SKM-1 treated with dmso at 0.1 percent for 144 hours (cell line): ENCODE data around the gene STX8.
"Not testable (repeated sequence)": the region's sequence is repeated elsewhere in the genome, so short reads cannot be mapped to it uniquely, and the experiment has no call there.

Experiments
- DNase-seq: peaks from one replicate; lab custom pipeline; 2025; ENCODE audit not compliant: unreplicated experiment; lab: John Stamatoyannopoulos, UW

Gene STX8

DNA sequence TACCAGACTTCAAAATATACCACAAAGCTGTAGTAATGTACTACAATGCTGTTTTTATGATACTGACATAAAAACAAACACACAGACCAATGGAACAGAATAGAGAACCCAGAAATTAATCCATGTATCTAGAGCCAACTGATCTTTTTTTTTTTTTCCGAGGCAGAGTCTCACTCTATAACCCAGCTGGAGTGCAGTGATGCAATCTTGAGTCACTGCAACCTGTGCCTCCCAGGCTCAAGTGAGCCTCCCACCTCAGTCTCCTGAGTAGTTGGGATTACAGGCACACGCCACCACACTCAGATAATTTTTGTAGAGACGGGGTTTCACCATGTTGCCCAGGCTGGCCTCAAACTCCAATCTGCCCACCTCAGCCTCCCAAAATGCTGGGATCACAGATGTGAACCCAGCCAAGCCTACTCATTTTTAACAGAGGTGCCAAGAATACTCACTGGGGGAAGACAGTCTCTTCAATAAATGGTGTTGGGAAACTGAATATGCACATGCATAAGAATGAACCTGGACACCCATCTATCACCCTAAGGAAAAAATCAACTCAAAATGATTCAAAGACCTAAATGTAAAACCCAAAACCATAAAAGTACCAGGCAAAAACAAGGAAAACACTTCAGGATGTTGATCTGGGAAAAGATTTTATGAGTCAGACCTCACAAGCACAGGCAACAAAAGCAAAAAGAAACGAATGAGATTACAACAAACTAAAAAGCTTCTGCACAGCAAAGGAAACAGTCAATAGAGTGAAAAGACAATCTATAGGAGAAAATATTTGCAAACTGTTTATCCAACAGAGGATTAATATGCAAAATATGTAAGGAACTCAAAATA is 63.1 kb downstream of the STX8 start:
- DNase-seq, result no peak

DNA sequence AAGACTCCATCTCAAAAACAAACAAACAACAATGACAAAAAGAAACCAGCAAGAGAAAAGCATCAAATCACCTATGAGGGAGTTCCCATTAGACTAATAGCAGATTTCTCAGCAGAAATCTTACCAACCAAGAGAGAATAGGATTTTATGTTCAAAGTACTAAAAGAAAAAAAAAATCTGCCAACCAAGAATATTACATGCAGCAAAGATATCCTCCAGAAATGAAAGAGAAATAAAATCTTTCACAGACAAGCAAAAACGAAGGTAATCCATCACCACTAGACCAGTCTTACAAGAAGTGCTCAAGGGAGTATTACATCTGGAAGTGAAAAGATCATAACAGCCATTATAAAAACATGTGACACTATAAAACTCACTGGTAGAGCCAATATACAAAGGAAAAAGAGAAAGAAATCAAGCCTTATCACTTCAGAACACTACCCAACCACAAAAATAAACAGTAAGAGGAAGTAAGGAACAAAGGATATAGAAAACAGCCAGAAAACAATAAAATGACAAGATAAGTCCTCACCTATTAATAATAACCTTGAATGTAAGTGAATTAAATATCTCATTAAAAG is 66.3 kb downstream of the STX8 start:
- no peak for DNase-seq

DNA sequence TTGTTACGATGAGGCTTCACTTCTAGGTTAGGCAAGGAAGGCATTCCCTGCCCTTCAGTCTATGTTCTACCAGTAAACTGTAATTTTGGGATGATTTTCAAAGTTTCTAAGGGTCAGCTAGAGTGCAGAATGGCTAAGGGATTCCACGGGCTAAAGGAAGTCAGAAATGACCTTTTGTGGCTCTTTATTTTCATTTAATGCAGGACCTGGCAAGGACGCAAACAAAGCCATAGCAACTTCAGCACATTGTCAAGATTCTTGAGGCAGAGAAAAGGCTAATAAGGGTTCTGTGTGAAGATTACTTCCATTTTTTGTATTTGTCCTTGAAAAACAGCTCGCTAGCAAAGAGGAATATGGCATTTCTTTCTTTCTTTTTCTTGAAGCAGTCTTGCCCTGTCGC is 76.6 kb downstream of the STX8 start:
- DNase-seq, result no peak

DNA sequence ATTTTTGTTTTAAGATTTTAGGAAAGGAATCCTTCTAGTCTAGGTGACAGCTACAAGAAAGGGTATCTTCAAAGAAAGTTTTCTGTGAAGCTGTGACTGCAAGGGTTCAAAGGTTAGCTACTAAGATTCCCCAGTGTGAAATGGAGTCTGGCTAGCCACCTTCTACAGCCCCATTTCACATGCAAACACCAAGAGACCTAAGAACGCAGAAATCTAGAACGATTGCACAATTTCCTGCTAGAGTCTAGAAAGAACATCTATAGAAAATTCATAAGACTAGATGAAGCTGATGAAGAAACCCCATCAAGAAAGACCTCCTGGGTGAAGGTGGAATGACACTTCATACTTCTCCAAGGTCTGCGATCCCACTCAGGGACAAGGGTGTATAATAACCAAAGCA is 77.1 kb downstream of the STX8 start:
- no peak for DNase-seq

DNA sequence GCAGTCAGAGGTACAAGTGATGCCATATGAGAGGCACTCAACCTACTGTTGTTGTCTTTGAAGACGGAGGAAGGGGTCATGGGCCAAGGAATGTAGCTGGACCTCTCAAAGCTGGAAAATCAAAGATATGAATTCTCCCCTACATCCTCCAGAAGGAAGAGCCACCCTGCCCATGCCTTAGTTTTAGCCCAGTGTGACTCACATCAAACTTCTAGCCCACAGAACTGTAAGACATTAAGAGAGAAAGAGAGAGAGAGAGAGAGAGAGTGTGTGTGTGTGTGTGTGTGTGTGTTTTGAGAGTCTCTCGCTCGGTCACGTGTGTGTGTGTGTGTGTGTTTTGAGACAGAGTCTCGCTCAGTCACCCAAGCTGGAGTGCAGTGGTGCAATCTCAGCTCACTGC is 87.1 kb downstream of the STX8 start:
- DNase-seq, result no peak

DNA sequence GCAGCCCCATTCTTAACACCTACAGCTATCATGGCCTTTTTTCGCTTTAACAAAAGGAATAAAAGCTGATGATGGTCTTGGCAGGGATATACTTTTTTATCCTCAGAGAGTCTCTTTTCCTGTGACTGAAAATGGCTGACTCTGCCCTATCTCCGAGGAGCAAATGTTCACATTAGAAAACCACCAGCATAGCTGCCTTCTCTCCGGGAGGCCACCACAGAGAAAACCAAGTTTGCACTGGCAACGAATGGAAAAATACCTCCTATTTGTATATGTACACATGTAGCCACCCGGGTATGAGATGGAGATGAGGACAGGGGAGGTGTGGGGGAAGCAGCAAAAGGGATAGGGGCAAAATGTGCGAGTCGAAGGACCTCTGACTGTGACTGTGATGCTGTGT is 88.2 kb downstream of the STX8 start:
- DNase-seq, result no peak

DNA sequence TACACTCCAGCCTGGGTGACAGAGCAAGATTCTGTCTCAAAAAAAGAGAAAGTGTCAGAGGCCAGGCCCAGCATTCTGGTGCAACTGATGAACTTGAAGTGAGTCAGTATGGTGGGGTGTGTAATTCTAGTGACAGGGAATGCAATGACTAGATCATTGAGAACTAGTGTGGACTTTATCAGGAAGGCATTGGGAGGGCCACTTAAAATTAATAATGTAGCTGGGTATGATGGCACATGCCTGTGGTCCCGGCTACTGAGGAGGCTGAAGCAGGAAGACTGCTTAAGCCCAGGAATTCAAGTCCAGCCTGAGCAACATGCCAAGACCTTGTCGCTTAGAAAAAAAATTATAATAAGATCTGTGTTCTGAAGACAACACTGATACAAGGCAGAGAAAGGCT is 90.8 kb downstream of the STX8 start:
- no peak for DNase-seq

DNA sequence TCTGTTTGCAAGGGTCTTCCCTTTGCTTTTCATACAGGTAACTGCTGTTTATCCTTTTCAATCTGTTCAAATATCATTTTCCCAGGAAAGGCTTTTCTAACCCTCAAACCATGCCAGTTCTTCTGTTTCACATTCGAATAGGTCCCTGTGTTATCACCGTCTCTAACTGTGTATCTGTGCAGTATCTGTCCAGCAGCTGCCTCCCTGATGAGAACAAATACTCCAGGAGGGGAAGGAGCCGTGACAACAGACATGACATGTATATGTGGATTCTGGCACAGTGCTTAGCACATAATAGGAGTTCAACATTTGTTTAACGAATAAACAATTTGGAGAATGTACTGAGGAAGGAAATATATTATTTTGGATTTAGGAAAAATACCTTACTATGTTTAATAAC is 95.7 kb downstream of the STX8 start:
- DNase-seq, result no peak

DNA sequence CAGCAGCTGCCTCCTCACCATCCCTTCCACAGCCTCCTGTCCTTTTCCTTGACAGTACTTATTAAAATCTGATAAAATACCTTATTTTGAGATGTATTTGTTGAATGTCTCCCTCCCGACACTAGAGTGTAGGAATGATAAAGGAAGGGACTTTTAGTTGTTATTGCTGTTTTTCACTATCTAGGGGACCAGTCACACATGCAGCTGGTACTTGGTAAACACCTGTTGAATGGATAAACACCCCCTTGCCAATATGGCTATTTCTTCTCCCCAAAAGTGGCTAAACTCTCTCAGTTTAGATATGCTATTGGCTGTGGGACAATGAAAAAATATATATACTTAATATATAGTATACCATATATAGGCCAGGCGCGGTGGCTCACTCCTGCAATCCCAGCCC is 96.7 kb downstream of the STX8 start:
- DNase-seq, result no peak

DNA sequence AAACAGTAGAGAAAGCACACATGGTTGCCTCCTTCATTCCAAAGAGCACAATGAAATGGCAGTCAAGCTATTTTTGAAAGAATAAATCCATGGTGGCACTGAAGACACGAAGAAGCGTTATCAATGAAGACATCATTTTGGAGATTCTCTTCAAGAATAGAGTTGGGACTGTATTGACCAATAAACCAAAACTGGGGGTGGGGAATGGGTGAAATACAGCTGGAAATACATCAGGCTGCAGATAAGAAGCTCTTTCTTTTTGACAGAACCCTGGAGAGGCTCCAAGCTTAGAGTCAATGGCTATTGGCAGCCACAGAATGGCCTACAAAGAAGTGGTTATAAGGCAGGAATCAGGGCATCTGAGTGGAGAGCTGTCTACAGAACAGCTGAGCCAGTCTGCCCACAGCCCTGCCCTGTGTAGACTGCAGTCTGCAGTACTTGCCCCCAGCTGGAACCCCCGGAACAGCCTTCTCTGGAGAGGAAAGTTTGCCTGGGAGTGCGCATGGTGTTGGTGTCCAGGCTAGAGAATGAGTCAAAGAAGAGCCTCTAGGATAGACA is 100.4 kb downstream of the STX8 start:
- no peak for DNase-seq

DNA sequence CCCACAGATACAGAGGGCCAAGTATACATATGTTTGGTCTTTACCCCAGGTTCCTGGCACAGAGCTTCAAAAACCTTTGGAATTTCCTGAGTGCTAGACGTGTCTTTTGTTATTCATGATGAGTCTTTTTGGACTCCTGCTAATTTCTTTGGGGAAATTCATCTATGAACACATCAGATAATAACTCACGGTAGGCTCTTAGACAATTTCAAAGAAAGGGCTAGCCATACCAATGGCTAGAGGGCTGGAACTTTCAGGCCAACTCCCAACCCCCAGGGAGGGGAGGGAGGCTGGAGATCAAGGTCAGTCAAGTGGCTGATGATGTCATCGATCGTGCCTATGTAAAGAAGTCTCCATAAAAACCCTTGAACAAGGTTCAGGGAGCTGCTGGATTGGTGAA is 101.9 kb downstream of the STX8 start:
- no peak for DNase-seq

DNA sequence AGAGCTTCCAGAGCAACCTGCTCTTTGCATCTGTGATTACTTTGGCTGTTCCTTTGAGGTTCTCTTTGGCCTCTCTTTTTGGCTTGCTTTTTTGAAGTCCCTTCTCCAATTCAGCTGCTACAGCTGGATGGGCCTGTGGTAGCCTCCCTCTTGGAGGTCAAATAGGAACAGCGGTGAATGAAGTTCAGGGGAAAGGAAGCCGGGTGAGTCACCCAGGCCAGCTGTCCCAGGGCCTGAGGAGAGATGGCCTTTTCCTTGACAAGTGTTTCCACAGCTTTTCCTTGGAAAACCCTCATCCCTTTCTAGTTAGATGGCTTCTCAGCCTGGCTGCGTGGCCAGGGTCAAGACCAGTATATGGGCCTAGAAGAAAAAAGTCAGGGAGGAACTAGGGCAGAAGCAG is 103.1 kb downstream of the STX8 start:
- DNase-seq, result no peak

DNA sequence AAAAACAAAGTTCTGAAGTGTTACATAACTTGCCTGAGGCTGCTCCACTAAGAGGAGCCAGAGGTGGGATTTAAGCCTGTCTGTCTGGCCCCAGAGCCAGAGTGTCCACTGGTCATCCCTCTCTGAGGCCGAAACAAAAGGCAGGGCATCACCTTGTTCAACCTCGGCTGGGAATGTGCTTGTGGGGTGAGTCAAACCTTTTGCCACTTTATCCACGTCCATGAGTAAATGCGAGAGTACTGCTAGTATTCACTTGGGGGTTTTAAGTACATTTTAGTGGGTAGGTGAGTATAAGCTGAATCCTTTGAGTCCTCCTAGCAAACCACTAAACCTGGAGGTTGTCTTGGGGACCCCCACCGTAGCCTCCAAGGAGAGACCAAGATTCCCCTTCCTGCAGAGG is 103.5 kb downstream of the STX8 start:
- no peak for DNase-seq

DNA sequence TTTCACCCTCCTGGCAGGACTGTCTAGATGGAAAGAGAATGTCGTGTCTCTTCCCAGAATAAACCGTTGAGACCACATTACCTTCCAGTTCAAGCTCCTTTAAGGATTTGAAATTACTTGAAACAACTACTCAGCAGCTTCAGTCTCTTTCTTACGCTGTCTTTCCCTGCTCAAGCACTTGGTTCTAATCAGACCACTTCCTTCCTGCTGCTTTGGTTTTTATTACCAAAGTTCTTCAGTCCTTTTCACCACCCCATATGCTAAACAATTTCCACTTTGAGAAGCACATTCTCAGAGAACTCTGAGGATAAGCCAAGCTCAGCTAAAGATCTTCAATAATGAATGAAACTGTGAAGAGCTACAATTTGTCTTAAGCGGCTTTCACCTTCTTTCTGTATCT is 105.4 kb downstream of the STX8 start:
- no peak for DNase-seq

DNA sequence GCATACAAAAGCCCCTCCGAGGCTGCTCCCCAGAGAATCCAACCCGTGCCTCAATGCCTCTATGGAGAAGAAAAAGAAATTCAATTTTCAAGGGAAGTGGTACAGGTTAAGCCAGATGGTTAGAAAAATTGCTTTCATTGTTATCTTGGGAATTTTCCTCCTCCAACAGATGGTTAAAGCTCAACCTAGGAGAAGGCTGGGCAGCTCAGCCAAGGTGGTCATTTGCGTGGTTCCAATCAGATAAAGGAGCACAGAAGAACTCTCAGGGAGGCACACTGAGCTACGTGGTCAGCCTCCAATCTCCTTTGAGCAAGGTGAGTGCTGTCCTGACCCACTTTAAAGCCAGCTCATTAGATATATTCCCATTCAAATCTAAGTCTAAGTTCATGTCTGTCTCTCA is 106.7 kb downstream of the STX8 start:
- no peak for DNase-seq

DNA sequence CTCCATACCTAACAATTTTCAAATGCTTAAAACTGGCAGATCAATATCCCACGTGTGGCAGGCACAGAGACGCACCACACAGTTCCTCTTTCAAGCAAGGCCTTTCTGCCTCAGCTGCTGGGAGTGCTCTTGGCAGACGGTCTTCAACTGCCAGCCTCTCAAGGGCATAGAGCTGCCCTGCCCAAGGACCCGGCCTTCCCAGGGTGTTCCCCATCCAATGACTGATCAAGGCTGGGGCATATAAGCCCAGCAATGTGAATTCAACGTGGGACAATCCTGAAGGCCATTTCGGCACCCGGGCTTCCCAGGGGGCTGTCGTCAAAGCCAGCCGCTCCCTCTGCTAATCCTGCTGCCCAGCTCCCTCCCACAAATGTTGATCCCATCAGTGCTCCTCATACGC is 107.1 kb downstream of the STX8 start:
- no peak for DNase-seq

DNA sequence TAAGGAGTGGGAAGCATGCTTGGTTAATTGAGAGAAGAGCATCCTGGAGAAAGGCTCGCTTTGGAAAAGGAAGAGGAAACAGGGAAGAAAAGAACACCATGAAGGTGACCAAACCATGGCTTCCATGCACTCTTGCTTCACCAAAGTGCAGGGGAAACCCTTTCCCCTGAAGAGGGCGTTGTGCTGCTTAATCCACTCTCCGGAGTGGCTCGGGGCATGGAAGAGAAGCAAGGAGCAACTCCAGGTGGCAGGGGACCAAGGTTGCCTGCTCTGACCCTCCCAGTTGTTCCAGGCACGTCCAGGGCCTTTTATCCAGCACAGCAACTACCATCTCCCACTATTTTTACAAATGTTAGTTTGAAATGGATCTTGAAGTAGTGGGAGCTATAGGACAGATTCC is 108.1 kb downstream of the STX8 start:
- no peak for DNase-seq

DNA sequence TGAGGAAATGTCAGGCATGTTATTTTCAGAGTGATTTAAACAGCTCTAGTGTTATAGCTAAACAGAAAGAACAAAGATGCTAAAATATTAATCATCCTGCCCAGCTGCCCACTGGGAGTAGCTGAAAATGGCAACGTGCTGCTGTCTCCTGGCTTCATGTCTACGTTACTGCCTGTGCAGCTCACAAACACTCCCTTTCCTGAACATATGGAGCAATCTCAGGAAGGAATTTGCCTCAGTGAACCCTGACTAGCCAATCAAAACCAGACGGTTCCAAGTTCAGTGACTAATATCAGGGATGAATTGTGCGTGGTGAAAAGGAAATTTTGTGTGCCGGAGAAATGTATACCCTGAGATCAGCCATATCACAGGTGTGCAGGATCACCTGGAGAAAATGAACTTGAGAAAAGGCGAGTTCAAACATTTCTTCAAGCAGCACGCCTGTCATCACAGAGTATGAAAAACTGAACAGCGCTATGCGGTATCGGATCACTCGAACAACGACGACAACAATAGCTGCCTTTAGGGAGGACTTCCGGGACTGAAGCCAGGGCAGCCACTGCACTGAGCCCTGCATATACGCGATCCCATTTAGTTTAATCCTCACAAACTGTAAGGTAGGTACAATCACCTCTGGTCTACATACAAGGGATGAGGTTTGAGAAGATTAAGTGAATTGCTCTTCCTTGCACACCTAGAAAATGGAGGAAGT is 110.3 kb downstream of the STX8 start:
- DNase-seq, result no peak

DNA sequence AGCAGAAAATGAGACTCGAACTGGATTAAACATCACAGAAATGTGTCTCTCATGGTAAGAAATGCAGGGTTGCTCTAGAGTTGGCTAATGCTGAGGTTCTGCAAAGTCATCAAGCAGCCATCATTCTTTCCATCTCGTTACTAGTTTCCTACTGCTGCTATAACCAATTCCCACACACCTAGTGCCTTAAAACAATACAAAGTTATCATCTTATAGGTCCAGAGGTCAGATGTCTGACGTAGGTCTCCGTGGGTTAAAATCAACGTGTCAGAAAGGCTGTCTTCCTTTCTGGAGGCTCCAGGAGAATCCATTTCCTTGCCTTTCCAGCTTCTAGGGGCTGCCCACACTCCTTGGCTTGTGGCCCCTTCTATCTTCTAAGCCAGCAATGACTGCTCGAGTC is 118.6 kb downstream of the STX8 start:
- DNase-seq, result no peak

DNA sequence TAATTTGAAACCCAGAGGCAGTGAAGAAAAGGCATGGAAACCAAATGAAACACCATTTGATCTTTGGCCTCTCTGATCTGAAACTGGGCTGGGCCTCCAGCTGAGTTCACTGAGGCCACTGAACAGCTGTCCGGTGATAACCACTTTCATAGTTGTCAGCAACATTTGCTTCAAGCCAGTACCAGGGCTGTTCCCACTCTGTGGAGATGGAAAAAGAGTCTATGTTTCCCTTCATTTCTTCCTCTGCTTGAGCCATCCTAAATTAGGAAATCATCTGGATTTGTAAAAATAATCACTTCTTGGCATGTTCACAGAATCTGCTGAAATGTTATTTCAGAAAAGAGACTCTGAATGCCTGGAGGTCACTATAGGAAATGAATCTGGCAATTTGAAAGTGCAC is 119.3 kb downstream of the STX8 start:
- DNase-seq, result no peak

DNA sequence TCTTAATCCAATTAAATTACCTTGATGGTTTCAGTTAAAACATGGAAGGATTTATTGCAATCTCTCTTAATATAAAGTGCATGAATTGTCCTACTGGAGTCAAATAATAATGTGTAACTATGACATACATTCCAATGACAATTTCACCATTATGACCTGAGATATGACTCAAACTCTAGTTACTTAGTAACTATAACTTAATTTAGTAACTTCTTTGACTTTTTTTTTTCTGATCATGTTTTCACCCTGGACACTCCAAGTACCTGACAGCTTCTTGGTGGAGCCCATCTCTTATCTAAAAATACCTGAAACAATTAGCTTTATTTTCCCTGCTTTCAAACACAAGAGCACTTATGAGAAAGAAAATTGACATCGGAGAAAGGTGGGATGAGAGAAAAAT is 123.7 kb downstream of the STX8 start:
- DNase-seq, result no peak

DNA sequence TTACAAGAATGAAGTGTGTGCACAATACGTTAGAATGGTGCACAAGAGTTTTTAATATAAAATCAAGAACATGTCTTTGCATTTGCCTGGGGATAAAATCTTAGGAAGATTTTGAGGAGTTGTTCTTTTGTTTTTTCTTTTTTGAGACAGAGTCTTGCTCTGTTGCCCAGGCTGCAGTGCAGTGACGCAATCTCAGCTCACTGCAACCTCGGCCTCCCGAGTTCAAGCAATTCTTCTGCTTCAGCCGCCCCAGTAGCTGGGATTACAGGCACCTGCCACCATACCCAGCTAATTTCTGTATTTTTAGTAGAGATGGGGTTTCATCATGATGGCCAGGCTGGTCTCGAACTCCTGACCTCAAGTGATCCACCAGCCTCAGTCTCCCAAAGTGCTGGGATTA is 128.3 kb downstream of the STX8 start:
- not testable (repeated sequence) for DNase-seq
